OCI-LY3 (cell line): ENCODE data around the gene RPN2.

Source experiments
- H2AFZ ChIP-seq: fragments of 200-600, 300-600 bp; shearing (Covaris generic); 2 replicates; pipeline ENCODE4 v1.6.0; 2014; ENCODE audit warnings: antibody characterized with exemption, low read depth, low read length
- H3K27ac ChIP-seq: fragments of 200-600, 300-600 bp; sonication (generic); 2 replicates; pipeline ENCODE4 v1.5.1; 2014; ENCODE audit warnings: mild to moderate bottlenecking, low read length, moderate library complexity, mixed read lengths
- H3K27me3 ChIP-seq: fragments of 200-600, 300-600 bp; sonication (generic); 2 replicates; pipeline ENCODE4 v1.6.1; 2014; ENCODE audit warnings: low read depth, low read length, mixed read lengths
- H3K36me3 ChIP-seq: fragments of 200-600, 300-600 bp; sonication (generic); replicated peaks from 2 replicates; pipeline ENCODE3; 2014; ENCODE audit warnings: low read depth, low read length, mixed read lengths
- H3K4me1 ChIP-seq: fragments of 300-600, 200-600 bp; sonication (generic); 2 replicates; pipeline ENCODE4 v1.6.1; 2014; ENCODE audit warnings: low read length, mixed read lengths
- H3K4me2 ChIP-seq: fragments of 200-600, 300-600 bp; sonication (generic); 2 replicates; pipeline ENCODE4 v1.6.1; 2014; ENCODE audit warnings: low read length, mixed read lengths
- H3K4me3 ChIP-seq: fragments of 300-600, 200-600 bp; sonication (generic); 2 replicates; pipeline ENCODE4 v1.5.1; 2014; ENCODE audit warnings: antibody characterized with exemption, mild to moderate bottlenecking, low read length, moderate library complexity
- H3K79me2 ChIP-seq: fragments of 300-600, 200-600 bp; shearing (Covaris generic); 2 replicates; pipeline ENCODE4 v1.6.1; 2014; ENCODE audit warnings: mild to moderate bottlenecking, low read length, mixed read lengths
- H3K9ac ChIP-seq: fragments of 300-600, 200-600 bp; shearing (Covaris generic); 2 replicates; pipeline ENCODE4 v1.6.0; 2014; ENCODE audit warnings: mild to moderate bottlenecking, low read length, moderate library complexity
- H3K9me3 ChIP-seq: fragments of 200-600, 300-600 bp; shearing (Covaris generic); 2 replicates; pipeline ENCODE4 v1.6.1; 2014; ENCODE audit warnings: low read length, mixed read lengths; ENCODE audit not compliant: insufficient read depth
- H4K20me1 ChIP-seq: fragments of 200-600, 300-600 bp; sonication (generic); 2 replicates; pipeline ENCODE4 v1.6.1; 2016; ENCODE audit warnings: low read length, mixed read lengths; ENCODE audit not compliant: insufficient read depth
- EZH2phosphoT487 ChIP-seq: fragments of 200-600 bp; shearing (Covaris generic); IDR thresholded peaks from 2 replicates; pipeline ENCODE4 v1.6.1; 2018; ENCODE audit warnings: antibody characterized with exemption, mixed run types, low read depth
- TF ChIP-seq, protein P1 (sequence below): fragments of 200-600, 300-600 bp; sonication (generic); IDR thresholded peaks from 2 replicates; pipeline ENCODE4 v1.5.1; 2014; ENCODE audit warnings: antibody characterized with exemption, low read length, low read depth

Gene RPN2

DNA sequence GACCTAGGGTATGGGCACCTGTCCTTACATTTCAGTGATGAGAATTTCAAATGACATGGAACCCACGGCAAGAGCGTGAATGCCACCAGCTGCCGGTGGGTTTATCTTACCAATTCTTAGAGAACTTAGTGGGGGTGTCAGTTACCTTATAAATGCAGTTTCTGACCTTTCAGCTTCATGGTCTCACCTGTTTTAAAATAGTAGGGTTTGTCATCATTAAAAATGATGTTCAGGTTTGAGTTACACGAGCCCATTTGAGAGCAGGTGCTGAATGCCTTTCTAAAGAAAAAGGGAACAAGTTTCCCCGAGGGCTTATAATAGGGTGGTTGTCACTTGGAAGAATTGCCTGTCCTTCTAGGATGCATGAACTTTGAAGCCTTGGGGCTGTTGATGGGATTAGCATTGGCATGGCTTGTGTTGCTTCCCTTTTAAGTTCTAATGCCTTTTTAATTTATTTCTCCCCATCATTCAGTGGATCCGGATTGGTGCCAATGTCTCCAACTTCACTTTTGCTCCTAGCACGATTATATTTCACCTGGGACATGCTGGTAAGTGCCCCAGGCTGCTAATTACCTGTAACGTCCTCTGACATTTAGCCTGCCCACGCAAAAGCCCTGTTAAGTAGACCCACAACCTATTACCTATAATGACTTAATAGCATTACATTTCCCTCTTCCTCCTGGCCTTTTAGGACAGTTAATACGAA is 54.6 kb downstream of the RPN2 start:
- H4K20me1 ChIP-seq, result no peaks in the 10 kb centered on the region

DNA sequence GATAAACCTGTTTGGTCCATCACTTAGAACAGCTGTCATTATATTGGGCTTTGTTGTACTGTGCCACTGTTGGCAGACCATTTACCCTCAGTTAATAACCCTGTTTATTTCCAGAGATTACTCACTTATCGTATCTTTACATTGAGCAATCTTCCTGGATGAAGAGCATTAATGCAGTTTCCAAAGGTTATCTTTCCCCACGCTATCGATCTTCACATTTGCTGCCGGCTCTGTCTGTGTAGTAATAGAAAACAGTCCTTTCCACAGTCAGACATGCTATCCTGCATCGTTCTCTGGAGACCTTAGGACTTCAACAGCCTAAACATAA is 55.1 kb downstream of the RPN2 start:
- no peak overlapping the region for H3K4me3 ChIP-seq
- no peak for TF ChIP-seq EZH2phosphoT487
- H3K27ac ChIP-seq, result no peak overlapping the region

More for the DNA sequence above, 54.6 kb downstream of the RPN2 start:
- TF ChIP-seq, protein P1, sequence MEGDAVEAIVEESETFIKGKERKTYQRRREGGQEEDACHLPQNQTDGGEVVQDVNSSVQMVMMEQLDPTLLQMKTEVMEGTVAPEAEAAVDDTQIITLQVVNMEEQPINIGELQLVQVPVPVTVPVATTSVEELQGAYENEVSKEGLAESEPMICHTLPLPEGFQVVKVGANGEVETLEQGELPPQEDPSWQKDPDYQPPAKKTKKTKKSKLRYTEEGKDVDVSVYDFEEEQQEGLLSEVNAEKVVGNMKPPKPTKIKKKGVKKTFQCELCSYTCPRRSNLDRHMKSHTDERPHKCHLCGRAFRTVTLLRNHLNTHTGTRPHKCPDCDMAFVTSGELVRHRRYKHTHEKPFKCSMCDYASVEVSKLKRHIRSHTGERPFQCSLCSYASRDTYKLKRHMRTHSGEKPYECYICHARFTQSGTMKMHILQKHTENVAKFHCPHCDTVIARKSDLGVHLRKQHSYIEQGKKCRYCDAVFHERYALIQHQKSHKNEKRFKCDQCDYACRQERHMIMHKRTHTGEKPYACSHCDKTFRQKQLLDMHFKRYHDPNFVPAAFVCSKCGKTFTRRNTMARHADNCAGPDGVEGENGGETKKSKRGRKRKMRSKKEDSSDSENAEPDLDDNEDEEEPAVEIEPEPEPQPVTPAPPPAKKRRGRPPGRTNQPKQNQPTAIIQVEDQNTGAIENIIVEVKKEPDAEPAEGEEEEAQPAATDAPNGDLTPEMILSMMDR, result no peak
- TF ChIP-seq EZH2phosphoT487, result no peak
- H2AFZ ChIP-seq, result no peak overlapping the region
- H3K9me3 ChIP-seq, result no peaks in the 10 kb centered on the region
- no peaks in the 10 kb centered on the region for H3K27me3 ChIP-seq
- no peaks in the 10 kb centered on the region for H3K79me2 ChIP-seq
- no peak overlapping the region for H3K4me2 ChIP-seq
- H3K4me3 ChIP-seq, result no peak overlapping the region
- H3K27ac ChIP-seq, result no peak overlapping the region
- H3K9ac ChIP-seq, result no peak overlapping the region
- peaks cover 90% of the 10 kb centered on the region for H3K36me3 ChIP-seq
- H3K4me1 ChIP-seq, result no peaks in the 10 kb centered on the region

DNA sequence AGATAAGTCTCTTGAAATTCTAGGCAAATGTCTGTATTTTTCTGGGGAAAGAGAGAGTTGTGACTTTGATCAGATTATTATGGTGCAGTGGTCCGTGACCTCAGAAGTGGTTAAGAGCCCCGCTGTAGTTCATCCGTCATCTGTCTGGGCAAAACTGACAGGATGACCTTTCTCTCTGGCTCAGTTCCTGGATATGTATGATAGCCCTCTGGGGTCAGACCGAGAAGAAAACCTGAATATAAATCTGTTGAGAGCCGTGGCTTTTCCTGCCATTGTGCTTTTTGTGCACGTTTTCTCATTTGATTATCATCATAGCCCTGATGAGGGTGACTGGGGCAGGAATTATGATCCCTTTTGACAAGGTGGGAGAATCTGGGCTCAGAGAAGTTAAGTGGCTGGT is 55.9 kb downstream of the RPN2 start:
- no peak overlapping the region for H3K27ac ChIP-seq
- H4K20me1 ChIP-seq, result no peaks in the 10 kb centered on the region
- no peak overlapping the region for H3K4me3 ChIP-seq
- H2AFZ ChIP-seq, result no peak overlapping the region
- no peaks in the 10 kb centered on the region for H3K79me2 ChIP-seq
- no peaks in the 10 kb centered on the region for H3K9me3 ChIP-seq
- H3K4me2 ChIP-seq, result no peak overlapping the region
- H3K36me3 ChIP-seq, result peaks cover 90% of the 10 kb centered on the region
- H3K4me1 ChIP-seq, result no peaks in the 10 kb centered on the region
- no peak for TF ChIP-seq EZH2phosphoT487
- H3K9ac ChIP-seq, result no peak overlapping the region
- no peaks in the 10 kb centered on the region for H3K27me3 ChIP-seq

More for the DNA sequence above, 55.1 kb downstream of the RPN2 start:
- no peaks in the 10 kb centered on the region for H3K4me1 ChIP-seq
- H3K4me2 ChIP-seq, result no peak overlapping the region
- no peak overlapping the region for H2AFZ ChIP-seq
- H3K9me3 ChIP-seq, result no peaks in the 10 kb centered on the region
- no peak overlapping the region for H3K9ac ChIP-seq
- peaks cover 90% of the 10 kb centered on the region for H3K36me3 ChIP-seq
- H4K20me1 ChIP-seq, result no peaks in the 10 kb centered on the region
- H3K27me3 ChIP-seq, result no peaks in the 10 kb centered on the region
- H3K79me2 ChIP-seq, result no peaks in the 10 kb centered on the region

DNA sequence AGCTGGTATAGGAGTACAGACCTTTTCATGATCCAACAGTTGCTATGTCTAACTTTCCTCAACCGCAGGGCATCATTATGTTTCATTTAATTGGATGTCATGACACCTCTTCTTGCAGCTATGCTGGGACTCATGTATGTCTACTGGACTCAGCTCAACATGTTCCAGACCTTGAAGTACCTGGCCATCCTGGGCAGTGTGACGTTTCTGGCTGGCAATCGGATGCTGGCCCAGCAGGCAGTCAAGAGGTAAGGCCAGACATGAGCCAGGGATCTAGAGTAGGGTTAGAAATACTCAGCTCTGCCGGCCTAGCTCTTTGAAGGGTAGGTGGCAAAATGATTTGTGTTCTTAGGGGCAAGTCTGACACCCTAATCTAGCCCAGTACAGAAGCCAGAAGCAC is 57.3 kb downstream of the RPN2 start:
- Histone ChIP-seq H3K36me3 (peaks cover 91% of the 10 kb centered on the region), H3K27ac (no peak overlapping the region), H3K79me2 (no peaks in the 10 kb centered on the region), H3K9ac (no peak overlapping the region), H3K4me2 (no peak overlapping the region), H3K9me3 (no peaks in the 10 kb centered on the region), H4K20me1 (no peaks in the 10 kb centered on the region), H3K4me1 (no peaks in the 10 kb centered on the region), H3K4me3 (no peak overlapping the region), H2AFZ (no peak overlapping the region), H3K27me3 (no peaks in the 10 kb centered on the region)
- TF ChIP-seq EZH2phosphoT487, result no peak
- TF ChIP-seq, protein P1, result no peak

DNA sequence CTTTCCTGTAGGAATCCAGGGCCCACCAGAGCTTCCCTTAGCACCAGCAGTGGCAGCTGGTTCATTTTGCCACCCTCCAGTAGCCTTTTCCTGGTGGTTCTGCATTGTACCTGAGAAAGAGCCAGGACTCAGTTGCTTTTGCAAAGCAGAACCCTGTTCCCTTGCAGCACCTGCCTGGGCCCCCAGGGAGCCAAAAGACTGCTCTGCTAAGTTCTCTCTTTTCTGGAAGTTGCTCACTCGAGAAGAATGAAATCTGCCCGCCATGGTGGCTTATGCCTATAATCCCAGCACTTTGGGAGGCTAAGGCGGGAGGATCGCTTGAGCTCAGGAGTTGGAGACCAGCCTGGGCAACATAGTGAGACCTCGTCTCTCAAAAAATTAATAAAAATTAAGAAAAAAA is 58.5 kb downstream of the RPN2 start:
- peaks cover 89% of the 10 kb centered on the region for H3K36me3 ChIP-seq
- no peak overlapping the region for H3K4me3 ChIP-seq
- TF ChIP-seq, protein P1, result no peak
- no peak for TF ChIP-seq EZH2phosphoT487
- H3K27ac ChIP-seq, result no peak overlapping the region
- H3K9me3 ChIP-seq, result no peaks in the 10 kb centered on the region
- no peaks in the 10 kb centered on the region for H3K27me3 ChIP-seq
- no peak overlapping the region for H3K4me2 ChIP-seq
- H4K20me1 ChIP-seq, result no peaks in the 10 kb centered on the region
- H2AFZ ChIP-seq, result no peak overlapping the region
- no peaks in the 10 kb centered on the region for H3K79me2 ChIP-seq
- H3K9ac ChIP-seq, result no peak overlapping the region
- no peaks in the 10 kb centered on the region for H3K4me1 ChIP-seq
